Endothelial cell of umbilical vein (primary cell): ENCODE data around the gene TWIST2.

Experiments
- CTCF ChIP-seq, 2 donors: IDR thresholded peaks; 1 replicate in 1 of 2; 2 replicates in 1 of 2; pipeline ENCODE4 v1.5.1; 2011; ENCODE audit warnings: low read length in 2 of 2, mild to moderate bottlenecking in 2 of 2, moderate library complexity in 2 of 2, control low read depth in 1 of 2, inconsistent platforms in 1 of 2, low read depth in 1 of 2; ENCODE audit not compliant: insufficient read depth in 1 of 2; ENCODE audit errors: extremely low read depth in 1 of 2
- EZH2 ChIP-seq: IDR thresholded peaks from 2 replicates; pipeline ENCODE4 v1.6.1; 2012; ENCODE audit warnings: borderline replicate concordance, low read depth, mild to moderate bottlenecking, moderate library complexity, low read length, inconsistent platforms; ENCODE audit not compliant: severe bottlenecking

- TF ChIP-seq CTCF (IDR thresholded peaks at IDR 0.05; ENCODE audit: extremely low read depth in 1 of 2, insufficient read depth in 1 of 2, low read depth in 1 of 2, low read length in 2 of 2) (no peak), EZH2 (no peak)
Observed at GRCh38 chr2:238901461-238902057, 53.7 kb downstream of the TWIST2 start.
